ENCODE measurements around the gene SSTR3. TPM values are rescaled to one million over a fixed set of nuclear protein-coding genes. Genes with fewer than 3 reads are reported as not detected.

Gene SSTR3
- total and polyA plus RNA-seq, 2 donors (not counting 1 experiment from before 2014, with no cell fraction given), result 0.64 to 0.98 TPM

DNA sequence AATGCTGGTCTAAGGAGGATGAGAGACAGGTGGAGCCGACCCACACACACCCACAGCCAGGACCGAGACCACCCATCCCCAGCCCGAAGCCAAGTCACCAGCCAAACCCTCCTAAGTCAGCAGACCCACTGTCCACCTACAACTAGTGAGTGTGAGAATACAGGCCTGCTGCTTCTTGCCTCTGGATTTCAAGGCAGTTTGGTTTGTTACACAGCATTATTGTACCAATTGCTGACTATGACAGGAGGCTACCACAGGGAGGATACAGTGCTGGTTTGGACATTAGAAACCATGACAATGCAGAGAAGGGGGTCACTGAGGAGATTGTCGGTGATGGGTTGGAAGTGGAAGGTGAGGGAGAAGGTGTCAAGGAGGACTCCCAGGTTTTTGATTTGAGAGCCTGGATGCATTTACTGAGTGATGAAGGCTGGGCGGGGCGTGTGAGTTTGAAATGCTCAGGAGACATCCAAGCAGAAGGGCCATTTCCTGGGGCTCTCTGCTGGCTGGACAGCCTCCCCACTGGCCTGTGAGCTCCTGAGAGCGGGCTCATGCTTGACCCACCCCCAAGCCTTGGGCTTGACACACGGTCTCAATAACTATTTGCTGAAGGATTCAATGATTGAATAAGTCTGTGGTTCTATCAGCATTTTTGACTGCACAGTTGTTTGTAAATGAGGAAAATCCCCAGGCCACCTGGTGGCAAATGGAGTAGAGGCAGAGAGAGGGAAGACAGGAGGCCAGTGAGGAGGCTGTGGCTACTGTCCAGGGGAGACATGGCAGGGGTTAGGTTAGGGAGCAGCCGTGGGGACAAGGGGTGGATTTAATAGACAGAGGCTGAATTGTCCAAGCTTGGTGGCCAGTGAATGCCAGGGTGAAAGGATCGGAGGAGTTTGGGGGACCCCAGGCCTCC is 9.4 kb upstream of the SSTR3 start:
- ATAC-seq (ENCODE audit: low read depth) (no peak), DNase-seq (no peak)
- H2AFZ ChIP-seq (ENCODE audit: insufficient read depth, low read depth, low read length, poor library complexity, severe bottlenecking), result no peak overlapping the region
- H3K4me1 ChIP-seq (ENCODE audit: control insufficient read depth in 2 of 2, insufficient read depth in 2 of 2, low read length in 2 of 2), result peaks cover 90 to 96% of the 10 kb centered on the region in 2 donors
- Mint-ChIP-seq H3K27me3 (no peaks in the 10 kb centered on the region), H3K4me1 (peaks cover 91% of the 10 kb centered on the region), H3K27ac (peak overlapping the region; percentile 98), H3K4me3 (peak overlapping the region; percentile 84), H3K9me3 (ENCODE audit: insufficient read depth) (no peaks in the 10 kb centered on the region)
- H3K27ac ChIP-seq (ENCODE audit: low read length in 2 of 2), result peak overlapping the region; percentile 87 to 93
- H3K36me3 ChIP-seq (replicated peaks in 1 of 2; ENCODE audit: control extremely low read depth in 1 of 2, control insufficient read depth in 1 of 2, extremely low read depth in 1 of 2, insufficient read depth in 2 of 2, low read length in 1 of 2), result peaks cover 0 to 35% of the 10 kb centered on the region in 2 experiments
- H3K27me3 ChIP-seq (replicated peaks in 1 of 4; ENCODE audit: control extremely low read depth in 1 of 4, control insufficient read depth in 3 of 4, insufficient read depth in 4 of 4, low read length in 3 of 4), result no peaks in the 10 kb centered on the region
- no peak for TF ChIP-seq EZH2 (IDR thresholded peaks at IDR 0.05; ENCODE audit: borderline replicate concordance, insufficient read depth, low read depth, low read length, poor library complexity, severe bottlenecking)
- H4K20me1 ChIP-seq (ENCODE audit: control insufficient read depth, insufficient read depth, low read length, poor library complexity, severe bottlenecking), result no peaks in the 10 kb centered on the region
- peak overlapping the region; percentile 34 for H3K9ac ChIP-seq (ENCODE audit: low read length)
- H3K4me3 ChIP-seq (ENCODE audit: control extremely low read depth in 1 of 5, extremely low read depth in 1 of 5, insufficient read depth in 1 of 5, low read depth in 2 of 5, low read length in 4 of 5), result peak overlapping the region in 1 of 5 experiments; percentile 3
- intact Hi-C loops (cut with micrococcal nuclease), result no loop called here
- peaks cover 20% of the 10 kb centered on the region for H3K79me2 ChIP-seq (ENCODE audit: control insufficient read depth, insufficient read depth, low read length)
- ChIA-PET POLR2A (interaction anchor here (1.0 to 5.2 kb wide), 4 partner anchors 9 to 38 kb away, joined by 3 to 83 read pairs (median 7); partner anchors contain the start of gene RAC2), CTCF (interaction anchor here (0.9 to 11.7 kb wide), 8 partner anchors 20 to 46 kb away, joined by 3 to 129 read pairs (median 38); partner anchors contain the start of gene RAC2)
- H3K4me2 ChIP-seq (replicated peaks; ENCODE audit: low read depth, low read length, poor library complexity, severe bottlenecking), result peak overlapping the region; percentile 65
- WGBS (ENCODE audit: insufficient coverage), result 93% methylated on average over 10 of the region's 10 CpGs
- peaks cover 0 to 15% (median 0%) of the 10 kb centered on the region in 3 donors for H3K9me3 ChIP-seq (ENCODE audit: control extremely low read depth in 1 of 3, control insufficient read depth in 2 of 3, insufficient read depth in 1 of 3, low read length in 2 of 3)

DNA sequence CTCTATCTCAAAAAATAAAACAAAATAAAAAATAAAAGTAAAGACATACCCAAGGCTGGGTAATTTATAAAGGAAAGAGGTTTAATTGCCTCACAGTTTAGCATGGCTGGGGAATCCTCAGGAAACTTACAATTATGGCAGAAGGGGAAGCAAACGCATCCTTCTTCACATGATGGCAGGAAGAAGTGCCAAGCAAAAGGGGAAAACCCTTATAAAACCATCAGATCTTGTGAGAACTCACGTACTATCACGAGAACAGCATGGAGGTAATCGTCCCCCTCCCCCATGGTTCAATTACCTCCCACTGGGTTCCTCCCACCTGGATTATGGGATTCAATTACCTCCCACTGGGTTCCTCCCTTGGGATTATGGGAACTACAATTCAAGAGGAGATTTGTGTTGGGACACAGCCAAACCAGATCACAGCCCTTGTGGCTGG is 8.3 kb upstream of the SSTR3 start:
- TF ChIP-seq, protein P1, sequence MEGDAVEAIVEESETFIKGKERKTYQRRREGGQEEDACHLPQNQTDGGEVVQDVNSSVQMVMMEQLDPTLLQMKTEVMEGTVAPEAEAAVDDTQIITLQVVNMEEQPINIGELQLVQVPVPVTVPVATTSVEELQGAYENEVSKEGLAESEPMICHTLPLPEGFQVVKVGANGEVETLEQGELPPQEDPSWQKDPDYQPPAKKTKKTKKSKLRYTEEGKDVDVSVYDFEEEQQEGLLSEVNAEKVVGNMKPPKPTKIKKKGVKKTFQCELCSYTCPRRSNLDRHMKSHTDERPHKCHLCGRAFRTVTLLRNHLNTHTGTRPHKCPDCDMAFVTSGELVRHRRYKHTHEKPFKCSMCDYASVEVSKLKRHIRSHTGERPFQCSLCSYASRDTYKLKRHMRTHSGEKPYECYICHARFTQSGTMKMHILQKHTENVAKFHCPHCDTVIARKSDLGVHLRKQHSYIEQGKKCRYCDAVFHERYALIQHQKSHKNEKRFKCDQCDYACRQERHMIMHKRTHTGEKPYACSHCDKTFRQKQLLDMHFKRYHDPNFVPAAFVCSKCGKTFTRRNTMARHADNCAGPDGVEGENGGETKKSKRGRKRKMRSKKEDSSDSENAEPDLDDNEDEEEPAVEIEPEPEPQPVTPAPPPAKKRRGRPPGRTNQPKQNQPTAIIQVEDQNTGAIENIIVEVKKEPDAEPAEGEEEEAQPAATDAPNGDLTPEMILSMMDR (IDR thresholded peaks at IDR 0.05), result no peak
- no peak for TF ChIP-seq EZH2 (IDR thresholded peaks at IDR 0.05; ENCODE audit: borderline replicate concordance, insufficient read depth, low read depth, low read length, poor library complexity, severe bottlenecking)
- H3K27ac ChIP-seq (ENCODE audit: low read length in 2 of 2), result peak overlapping the region; percentile 87 to 93
- peaks cover 0 to 15% (median 0%) of the 10 kb centered on the region in 3 donors for H3K9me3 ChIP-seq (ENCODE audit: control extremely low read depth in 1 of 3, control insufficient read depth in 2 of 3, insufficient read depth in 1 of 3, low read length in 2 of 3)
- no peak for ATAC-seq (ENCODE audit: low read depth)
- POLR2A ChIA-PET, result interaction anchor here (0.8 to 4.0 kb wide), 3 partner anchors 9 to 25 kb away, joined by 5 to 21 read pairs (median 5); no protein-coding TSS in a partner anchor
- peaks cover 82 to 91% of the 10 kb centered on the region in 2 donors for H3K4me1 ChIP-seq (ENCODE audit: control insufficient read depth in 2 of 2, insufficient read depth in 2 of 2, low read length in 2 of 2)
- 0% methylated on average over 2 of the region's 4 CpGs for WGBS (ENCODE audit: insufficient coverage)
- peak overlapping the region; percentile 98 for H3K27ac Mint-ChIP-seq
- H4K20me1 ChIP-seq (ENCODE audit: control insufficient read depth, insufficient read depth, low read length, poor library complexity, severe bottlenecking), result no peaks in the 10 kb centered on the region
- peaks cover 24% of the 10 kb centered on the region for H3K79me2 ChIP-seq (ENCODE audit: control insufficient read depth, insufficient read depth, low read length)
- intact Hi-C loops (cut with micrococcal nuclease), result no loop called here
- peak overlapping the region in 1 of 5 experiments; percentile 3 for H3K4me3 ChIP-seq (ENCODE audit: control extremely low read depth in 1 of 5, extremely low read depth in 1 of 5, insufficient read depth in 1 of 5, low read depth in 2 of 5, low read length in 4 of 5)
- peaks cover 0 to 24% of the 10 kb centered on the region in 2 experiments for H3K36me3 ChIP-seq (replicated peaks in 1 of 2; ENCODE audit: control extremely low read depth in 1 of 2, control insufficient read depth in 1 of 2, extremely low read depth in 1 of 2, insufficient read depth in 2 of 2, low read length in 1 of 2)
- no peak overlapping the region for H2AFZ ChIP-seq (ENCODE audit: insufficient read depth, low read depth, low read length, poor library complexity, severe bottlenecking)
- peak overlapping the region; percentile 78 for H3K4me2 ChIP-seq (replicated peaks; ENCODE audit: low read depth, low read length, poor library complexity, severe bottlenecking)
- H3K4me3 Mint-ChIP-seq, result peak overlapping the region; percentile 71
- no peak overlapping the region for H3K9ac ChIP-seq (ENCODE audit: low read length)
- no peaks in the 10 kb centered on the region for H3K9me3 Mint-ChIP-seq (ENCODE audit: insufficient read depth)
- peak; percentile 65 for DNase-seq
- no peaks in the 10 kb centered on the region for H3K27me3 ChIP-seq (replicated peaks in 1 of 4; ENCODE audit: control extremely low read depth in 1 of 4, control insufficient read depth in 3 of 4, insufficient read depth in 4 of 4, low read length in 3 of 4)
- no peaks in the 10 kb centered on the region for H3K27me3 Mint-ChIP-seq
- CTCF ChIA-PET, result interaction anchor here (1.4 to 11.7 kb wide), 4 partner anchors 13 to 40 kb away, joined by 3 to 129 read pairs (median 54); partner anchors contain the start of gene RAC2
- peaks cover 85% of the 10 kb centered on the region for H3K4me1 Mint-ChIP-seq

Measured in B cell (primary cell).